GM12878 (cell line): ENCODE results near the gene ADAM19. TPM values are rescaled to one million over a fixed set of nuclear protein-coding genes. Genes with fewer than 3 reads are reported as not detected.

Experiments
- ATAC-seq: fragments of 200-7000 bp; cut with Tn5 transposase; 3 replicates; pipeline ENCODE4 v1.9.1; 2020; ENCODE audit warnings: mild to moderate bottlenecking, moderate library complexity
- BruUV-seq: library from RNA; stranded (reverse); fragments of 400-500 nt; replicated peaks from 2 replicates; lab custom pipeline; 2021; lab: Mats Ljungman, UMichigan
- CTCF ChIA-PET: fragments of 300-600 bp; sonication (Branson Sonifier 250); formaldehyde crosslinking; extraction: SDS; loops from one replicate; lab custom pipeline; 2021; ENCODE audit warnings: inconsistent platforms; lab: Yijun Ruan, JAX
- POLR2A ChIA-PET: fragments of 350-600 bp; formaldehyde crosslinking; extraction: SDS; loops from one replicate; lab custom pipeline; 2021; ENCODE audit warnings: inconsistent platforms; lab: Charles Lee
- RAD21 ChIA-PET: fragments of 300-600 bp; sonication (Branson Sonifier 250); formaldehyde crosslinking; loops from one replicate; lab custom pipeline; 2023; ENCODE audit warnings: antibody characterized with exemption; ENCODE audit not compliant: unreplicated experiment; lab: Charles Lee
- SMC1A ChIA-PET: fragments of 300-600 bp; sonication (Branson Sonifier 250); formaldehyde crosslinking; loops from one replicate; lab custom pipeline; 2023; ENCODE audit not compliant: unreplicated experiment, uncharacterized antibody; lab: Charles Lee
- DNase-seq: peaks from one replicate; pipeline ENCODE4 v3.0.0-alpha.2; 2011; ENCODE audit warnings: low read depth, low spot score
- FAIRE-seq: peaks from 3 replicates; lab custom pipeline; 2011; peaks lifted over from hg19 to GRCh38; lab: Jason Lieb, UNC
- H2AFZ ChIP-seq: 2 replicates; pipeline ENCODE4 v1.6.0; 2011; ENCODE audit warnings: low read depth, low read length, control low read depth; ENCODE audit not compliant: control insufficient read depth
- H3K27ac ChIP-seq: 2 replicates; pipeline ENCODE4 v1.5.1; 2011; ENCODE audit warnings: control low read depth; ENCODE audit not compliant: control insufficient read depth, insufficient read depth
- H3K27me3 ChIP-seq, 2 experiments: replicated peaks in 1 of 2; 2 replicates each; pipeline versions ENCODE4 v1.6.0 to v1.6.1; 2011; ENCODE audit warnings: low read length in 1 of 2; ENCODE audit not compliant: control insufficient read depth in 2 of 2, insufficient read depth in 2 of 2
- H3K36me3 ChIP-seq, 2 experiments: 2 replicates each; pipeline ENCODE4 v1.5.1; 2011; ENCODE audit warnings: low read length in 1 of 2; ENCODE audit not compliant: control insufficient read depth in 2 of 2, insufficient read depth in 2 of 2
- H3K4me1 ChIP-seq: 2 replicates; pipeline ENCODE4 v1.6.1; 2011; ENCODE audit warnings: mild to moderate bottlenecking, low read length, moderate library complexity, mixed read lengths; ENCODE audit not compliant: control insufficient read depth, insufficient read depth
- H3K4me2 ChIP-seq: 2 replicates; pipeline ENCODE4 v1.6.0; 2011; ENCODE audit warnings: control low read depth; ENCODE audit not compliant: control insufficient read depth, insufficient read depth
- H3K4me3 ChIP-seq: fragments of 200-600 bp; sonication (generic); 2 replicates; pipeline ENCODE4 v1.5.1; 2016
- H3K79me2 ChIP-seq: 2 replicates; pipeline ENCODE4 v1.6.0; 2011; ENCODE audit warnings: low read length; ENCODE audit not compliant: control insufficient read depth, insufficient read depth
- H3K9ac ChIP-seq: 2 replicates; pipeline ENCODE4 v1.8.0; 2011; ENCODE audit warnings: low read length, control low read depth, mixed read lengths; ENCODE audit not compliant: control insufficient read depth, insufficient read depth
- H3K9me3 ChIP-seq: replicated peaks from 3 replicates; pipeline ENCODE4 v1.5.1; 2011; ENCODE audit warnings: mild to moderate bottlenecking, low read length; ENCODE audit not compliant: control insufficient read depth, insufficient read depth
- H4K20me1 ChIP-seq: 2 replicates; pipeline ENCODE4 v1.6.0; 2011; ENCODE audit not compliant: control insufficient read depth, insufficient read depth
- EP300 ChIP-seq, 2 experiments: fragments of 150-350 bp in 1 of 2; IDR thresholded peaks; 2 replicates each; pipeline ENCODE4 v1.6.1; 2011 to 2012; ENCODE audit warnings: low read depth in 2 of 2, low read length in 2 of 2, borderline replicate concordance in 1 of 2, improper control_type of control experiment in 1 of 2, inconsistent platforms in 1 of 2; ENCODE audit not compliant: control insufficient read depth in 1 of 2
- IRF4 ChIP-seq: IDR thresholded peaks from 2 replicates; pipeline ENCODE4 v1.6.1; 2011; ENCODE audit warnings: low read depth, low read length
- MLLT1 ChIP-seq: fragments of 450-650 bp; IDR thresholded peaks from 2 replicates; pipeline ENCODE4 v1.6.1; 2016; ENCODE audit warnings: mild to moderate bottlenecking
- MYC ChIP-seq: IDR thresholded peaks from 2 replicates; pipeline ENCODE4 v1.6.1; 2011; ENCODE audit warnings: mild to moderate bottlenecking, low read length, moderate library complexity, inconsistent platforms; ENCODE audit not compliant: insufficient read depth, insufficient replicate concordance, insufficient read length, severe bottlenecking
- NKRF ChIP-seq: fragments of 450-650 bp; conservative IDR thresholded peaks from 2 replicates; pipeline ENCODE4 v1.6.1; 2017; ENCODE audit warnings: mild to moderate bottlenecking, moderate library complexity
- REST ChIP-seq: IDR thresholded peaks from 2 replicates; pipeline ENCODE4 v1.6.1; 2012; ENCODE audit warnings: mild to moderate bottlenecking, low read depth, low read length
- SP1 ChIP-seq: IDR thresholded peaks from one replicate; pipeline ENCODE4 v1.6.1; 2011; ENCODE audit warnings: low read depth, low read length
- SPI1 ChIP-seq: IDR thresholded peaks from 2 replicates; pipeline ENCODE4 v1.6.1; 2011; ENCODE audit warnings: low read depth, mild to moderate bottlenecking, low read length, moderate library complexity, borderline replicate concordance; ENCODE audit not compliant: insufficient read depth
- TCF7 ChIP-seq: IDR thresholded peaks from 2 replicates; pipeline ENCODE4 v1.6.1; 2014; ENCODE audit warnings: antibody characterized with exemption, borderline replicate concordance
- whole genome bisulfite sequencing: methylation state at CpG from one replicate; pipeline ENCODE4 v1.1.6; 2016; ENCODE audit warnings: low lambda C conversion rate; ENCODE audit not compliant: insufficient replicate concordance, insufficient coverage; ENCODE audit errors: missing lambda C conversion rate; 5-methylcytosine and 5-hydroxymethylcytosine counted together
- in situ Hi-C: fragments of 300-500 bp; cut with MboI; formaldehyde crosslinking; loops from 9 replicates; pipeline ENCODE4 v1.14.3; 2018; ENCODE audit warnings: mixed read lengths
- intact Hi-C: fragments of 100-400 bp; cut with micrococcal nuclease; formaldehyde crosslinking; loops from one replicate; pipeline ENCODE4 v1.14.2; 2022; ENCODE audit not compliant: unreplicated experiment
- polyA plus RNA-seq, 11 experiments: library from polyadenylated mRNA; depleted of rRNA in 4 of 11; unstranded in 6 of 11; stranded (reverse) in 5 of 11; fragments of >200 nt; fragmentation: Nextera tagmentation in 4 of 11; fragmentation: Illumina TruSeq in 1 of 11; extraction: Ambion mirVana in 4 of 11; extraction: Trizol in 1 of 11; gene quantifications; 1 replicate in 1 of 11; 2 replicates in 10 of 11; pipeline versions ENCODE4 v1.2.1 to v1.2.3, GENCODE V29; 2011 to 2016; ENCODE audit warnings: inconsistent platforms in 2 of 11, missing spikeins in 2 of 11, low read depth in 1 of 11
- total RNA-seq, 4 experiments: library from RNA; depleted of rRNA in 3 of 4; stranded (reverse); fragments of >200 nt in 3 of 4; fragmentation: Illumina TruSeq in 1 of 4; extraction: Trizol in 1 of 4; gene quantifications; 2 replicates each; pipeline versions ENCODE4 v1.2.1 to v1.2.3, GENCODE V29; 2013 to 2021
- TF ChIP-seq, protein P1 (sequence below): fragments of 450-650 bp; formaldehyde crosslinking; IDR thresholded peaks from 2 replicates; pipeline ENCODE4 v1.5.0; 2022; ENCODE audit warnings: mild to moderate bottlenecking, missing genetic modification characterization

ADAM19 gene
- total and polyA plus RNA-seq, 10 of the 15 experiments (the other 5 are each of a cell fraction or from before 2014, with no cell fraction given): 16.0 to 92.8 (median 44.7) TPM

- no peak for TF ChIP-seq SP1
- TF ChIP-seq NKRF: no peak
These were observed 118.2 kb downstream of the ADAM19 start (continued) for GRCh38 chr5:157457391-157457790.

DNA sequence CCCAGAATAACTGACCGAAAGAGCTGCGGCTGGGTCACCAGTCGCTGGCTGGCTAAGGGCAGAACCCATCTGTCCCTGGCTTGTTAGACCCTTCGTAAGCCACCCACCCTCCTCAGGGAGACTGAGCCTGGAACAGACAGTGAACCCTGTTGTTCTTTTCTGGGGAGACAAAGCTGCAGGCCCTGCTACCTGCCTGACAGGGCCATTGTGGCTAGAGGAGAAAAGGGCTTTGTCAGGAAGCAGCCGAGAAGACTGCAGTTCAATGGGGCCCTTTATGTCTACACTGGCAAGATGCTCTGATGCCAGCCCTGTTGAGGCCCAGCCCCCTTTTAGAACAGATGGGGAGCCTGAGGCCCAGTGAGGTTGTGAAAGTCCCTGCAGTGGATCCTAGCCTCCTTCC is 119.3 kb downstream of the ADAM19 start:
- Histone ChIP-seq H3K4me1 (0 out of 2 replicates have a peak, but pooled peaks cover 5% of the 10 kb centered on the region), H3K27ac (no peak overlapping the region), H3K9ac (no peak overlapping the region), H3K4me2 (no peak overlapping the region), H3K27me3 (no peaks in the 10 kb centered on the region; a peak in 2 of 4 replicates), H3K36me3 (no peaks in the 10 kb centered on the region), H4K20me1 (no peaks in the 10 kb centered on the region), H2AFZ (no peak overlapping the region), H3K79me2 (no peaks in the 10 kb centered on the region), H3K9me3 (no peaks in the 10 kb centered on the region), H3K4me3 (no peak overlapping the region)
- ChIA-PET POLR2A (interaction anchor here (1.4 kb wide), 1 partner anchor 14 kb away, joined by 3 read pairs; no protein-coding TSS in a partner anchor), CTCF (interaction anchor here (1.4 to 5.6 kb wide), 4 partner anchors 10 to 23 kb away, joined by 6 to 60 read pairs (median 14); no protein-coding TSS in a partner anchor), RAD21 (no interaction called here), SMC1A (interaction anchor here (1.8 to 2.9 kb wide), 2 partner anchors 13 to 23 kb away, joined by 7 to 10 read pairs; no protein-coding TSS in a partner anchor)
- ATAC-seq (no peak), FAIRE-seq (no peak), DNase-seq (no peak)
- intact Hi-C loops: no loop called here
- WGBS: 60% methylated on average over 5 of the region's 5 CpGs
- in situ Hi-C loops: no loop called here
- TF ChIP-seq MYC (no peak), REST (no peak), SPI1 (no peak), MLLT1 (no peak), EP300 (IDR thresholded peaks at IDR 0.05; ENCODE audit: borderline replicate concordance in 1 of 2, control insufficient read depth in 1 of 2, low read depth in 2 of 2, low read length in 2 of 2) (no peak), IRF4 (no peak), TCF7 (no peak)
- TF ChIP-seq, protein P1, sequence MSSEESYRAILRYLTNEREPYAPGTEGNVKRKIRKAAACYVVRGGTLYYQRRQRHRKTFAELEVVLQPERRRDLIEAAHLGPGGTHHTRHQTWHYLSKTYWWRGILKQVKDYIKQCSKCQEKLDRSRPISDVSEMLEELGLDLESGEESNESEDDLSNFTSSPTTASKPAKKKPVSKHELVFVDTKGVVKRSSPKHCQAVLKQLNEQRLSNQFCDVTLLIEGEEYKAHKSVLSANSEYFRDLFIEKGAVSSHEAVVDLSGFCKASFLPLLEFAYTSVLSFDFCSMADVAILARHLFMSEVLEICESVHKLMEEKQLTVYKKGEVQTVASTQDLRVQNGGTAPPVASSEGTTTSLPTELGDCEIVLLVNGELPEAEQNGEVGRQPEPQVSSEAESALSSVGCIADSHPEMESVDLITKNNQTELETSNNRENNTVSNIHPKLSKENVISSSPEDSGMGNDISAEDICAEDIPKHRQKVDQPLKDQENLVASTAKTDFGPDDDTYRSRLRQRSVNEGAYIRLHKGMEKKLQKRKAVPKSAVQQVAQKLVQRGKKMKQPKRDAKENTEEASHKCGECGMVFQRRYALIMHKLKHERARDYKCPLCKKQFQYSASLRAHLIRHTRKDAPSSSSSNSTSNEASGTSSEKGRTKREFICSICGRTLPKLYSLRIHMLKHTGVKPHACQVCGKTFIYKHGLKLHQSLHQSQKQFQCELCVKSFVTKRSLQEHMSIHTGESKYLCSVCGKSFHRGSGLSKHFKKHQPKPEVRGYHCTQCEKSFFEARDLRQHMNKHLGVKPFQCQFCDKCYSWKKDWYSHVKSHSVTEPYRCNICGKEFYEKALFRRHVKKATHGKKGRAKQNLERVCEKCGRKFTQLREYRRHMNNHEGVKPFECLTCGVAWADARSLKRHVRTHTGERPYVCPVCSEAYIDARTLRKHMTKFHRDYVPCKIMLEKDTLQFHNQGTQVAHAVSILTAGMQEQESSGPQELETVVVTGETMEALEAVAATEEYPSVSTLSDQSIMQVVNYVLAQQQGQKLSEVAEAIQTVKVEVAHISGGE (CRISPR knock-in tag): no peak
- BruUV-seq: no TSS peak
